A673 (cell line): ENCODE results near the gene PRDM12. TPM values are rescaled to one million over a fixed set of nuclear protein-coding genes. Genes with fewer than 3 reads are reported as not detected.
A peak's percentile ranks its signal among the peaks of the same experiment; 100 is the strongest.

Experiments used
- BruUV-seq: library from RNA; stranded (reverse); fragments of 400-500 nt; replicated peaks from 2 replicates; lab custom pipeline; 2021; lab: Mats Ljungman, UMichigan
- CTCF ChIA-PET: fragments of 300-600 bp; sonication (Branson Sonifier 250); formaldehyde crosslinking; loops from one replicate; lab custom pipeline; 2022; ENCODE audit warnings: antibody characterized with exemption; lab: Charles Lee
- POLR2A ChIA-PET: fragments of 300-600 bp; sonication (Branson Sonifier 250); formaldehyde crosslinking; loops from one replicate; lab custom pipeline; 2022; ENCODE audit warnings: antibody characterized with exemption; ENCODE audit not compliant: low non-redundant PET; lab: Charles Lee
- DNase-seq: peaks from one replicate; pipeline ENCODE4 v3.0.0-alpha.2; 2015; ENCODE audit warnings: low spot score
- H3K27ac ChIP-seq: fragments of 200-600 bp; sonication (generic); 2 replicates; pipeline ENCODE4 v1.5.1; 2016; ENCODE audit warnings: mixed run types, low read depth, mild to moderate bottlenecking, mixed read lengths, antibody characterized with exemption, low read length; ENCODE audit not compliant: poor library complexity, severe bottlenecking
- H3K27me3 ChIP-seq: fragments of 200-600 bp; sonication (generic); replicated peaks from 2 replicates; pipeline ENCODE4 v1.6.1; 2017; ENCODE audit warnings: mixed run types, low read depth, mild to moderate bottlenecking, mixed read lengths, antibody characterized with exemption, low read length; ENCODE audit not compliant: insufficient read depth, poor library complexity
- H3K36me3 ChIP-seq: fragments of 200-600 bp; sonication (generic); 2 replicates; pipeline ENCODE4 v1.6.1; 2016; ENCODE audit warnings: mixed run types, mild to moderate bottlenecking, mixed read lengths, antibody characterized with exemption, low read length; ENCODE audit not compliant: insufficient read depth, poor library complexity, severe bottlenecking
- H3K4me1 ChIP-seq: fragments of 200-600 bp; sonication (generic); 2 replicates; pipeline ENCODE4 v1.6.1; 2017; ENCODE audit warnings: mixed run types, mild to moderate bottlenecking, mixed read lengths, antibody characterized with exemption, low read length; ENCODE audit not compliant: insufficient read depth, poor library complexity, severe bottlenecking
- H3K4me3 ChIP-seq: fragments of 200-600 bp; sonication (generic); 2 replicates; pipeline ENCODE4 v1.5.1; 2016; ENCODE audit warnings: low read depth, mixed run types, mild to moderate bottlenecking, mixed read lengths, low read length; ENCODE audit not compliant: poor library complexity, severe bottlenecking
- H3K9me3 ChIP-seq: fragments of 200-600 bp; sonication (generic); 2 replicates; pipeline ENCODE4 v1.6.1; 2016; ENCODE audit warnings: mixed run types, low read depth, mild to moderate bottlenecking, mixed read lengths, antibody characterized with exemption, low read length; ENCODE audit not compliant: poor library complexity, severe bottlenecking
- EZH2 ChIP-seq: fragments of 200-600 bp; sonication (generic); IDR thresholded peaks from 2 replicates; pipeline ENCODE4 v1.6.1; 2017; ENCODE audit warnings: borderline replicate concordance, low read depth, mild to moderate bottlenecking, mixed read lengths, antibody characterized with exemption, low read length; ENCODE audit not compliant: poor library complexity, severe bottlenecking
- intact Hi-C: fragments of 100-400 bp; cut with micrococcal nuclease; formaldehyde crosslinking; loops from one replicate; pipeline ENCODE4 v1.10.0; 2022; ENCODE audit not compliant: unreplicated experiment
- microRNA-seq: library from miRNA; unstranded; fragments of <30 nt; microRNA quantifications from one replicate; pipeline ENCODE4 v1.2.0, GENCODE V29; 2021
- total RNA-seq: library from RNA; stranded (reverse); gene quantifications from 2 replicates; pipeline ENCODE4 v1.2.3, GENCODE V29; 2021
- TF ChIP-seq, protein P1 (sequence below): fragments of 300-800, 200-600 bp; sonication (generic); conservative IDR thresholded peaks from 2 replicates; pipeline ENCODE4 v1.5.1; 2017; ENCODE audit warnings: low read depth, mild to moderate bottlenecking, antibody characterized with exemption, low read length, moderate library complexity, mixed read lengths

PRDM12 gene
- total RNA-seq, 1 experiment from 2014 or later: not detected

DNA sequence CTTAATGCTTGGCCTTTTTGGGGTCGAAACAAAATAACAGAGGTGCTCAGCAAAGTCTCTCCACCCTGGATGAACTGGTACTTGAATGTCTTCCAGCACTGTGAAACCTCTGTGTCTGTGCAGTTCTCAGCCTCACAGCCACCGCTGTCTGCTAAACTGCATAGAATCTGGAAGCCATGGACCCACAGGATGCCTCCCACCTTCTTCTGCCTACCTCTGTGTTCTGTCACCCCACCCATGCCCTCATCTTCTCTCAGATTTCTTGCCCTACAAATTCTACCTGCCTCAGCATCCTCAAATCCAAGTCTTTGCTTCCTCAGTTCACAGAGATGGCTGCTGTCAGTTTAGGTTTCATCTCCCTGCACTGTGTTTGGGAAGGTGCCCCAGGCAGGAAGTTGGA lies 64.8 kb downstream of the PRDM12 start:
- Histone ChIP-seq H3K27ac (no peak overlapping the region), H3K4me1 (peaks cover 8% of the 10 kb centered on the region), H3K36me3 (no peaks in the 10 kb centered on the region), H3K9me3 (no peaks in the 10 kb centered on the region), H3K27me3 (no peaks in the 10 kb centered on the region), H3K4me3 (no peak overlapping the region)
- CTCF ChIA-PET: no interaction called here
- no peak for DNase-seq
- intact Hi-C loops: no loop called here
- TF ChIP-seq, protein P1, sequence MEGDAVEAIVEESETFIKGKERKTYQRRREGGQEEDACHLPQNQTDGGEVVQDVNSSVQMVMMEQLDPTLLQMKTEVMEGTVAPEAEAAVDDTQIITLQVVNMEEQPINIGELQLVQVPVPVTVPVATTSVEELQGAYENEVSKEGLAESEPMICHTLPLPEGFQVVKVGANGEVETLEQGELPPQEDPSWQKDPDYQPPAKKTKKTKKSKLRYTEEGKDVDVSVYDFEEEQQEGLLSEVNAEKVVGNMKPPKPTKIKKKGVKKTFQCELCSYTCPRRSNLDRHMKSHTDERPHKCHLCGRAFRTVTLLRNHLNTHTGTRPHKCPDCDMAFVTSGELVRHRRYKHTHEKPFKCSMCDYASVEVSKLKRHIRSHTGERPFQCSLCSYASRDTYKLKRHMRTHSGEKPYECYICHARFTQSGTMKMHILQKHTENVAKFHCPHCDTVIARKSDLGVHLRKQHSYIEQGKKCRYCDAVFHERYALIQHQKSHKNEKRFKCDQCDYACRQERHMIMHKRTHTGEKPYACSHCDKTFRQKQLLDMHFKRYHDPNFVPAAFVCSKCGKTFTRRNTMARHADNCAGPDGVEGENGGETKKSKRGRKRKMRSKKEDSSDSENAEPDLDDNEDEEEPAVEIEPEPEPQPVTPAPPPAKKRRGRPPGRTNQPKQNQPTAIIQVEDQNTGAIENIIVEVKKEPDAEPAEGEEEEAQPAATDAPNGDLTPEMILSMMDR: no peak
- TF ChIP-seq EZH2: no peak
- POLR2A ChIA-PET: no interaction called here
- no TSS peak for BruUV-seq

- BruUV-seq: no TSS peak
Observed at GRCh38 chr9:130731355-130731754, 67.0 kb downstream of the PRDM12 start.

GRCh38 chr9:130732136-130732535 lies 67.7 kb downstream of the PRDM12 start:
- peaks cover 8% of the 10 kb centered on the region for H3K4me1 ChIP-seq
- no TSS peak for BruUV-seq
- POLR2A ChIA-PET: no interaction called here
- CTCF ChIA-PET: no interaction called here
- DNase-seq: peak; percentile 31
- H3K27ac ChIP-seq: no peak overlapping the region
- no peak overlapping the region for H3K4me3 ChIP-seq
- H3K36me3 ChIP-seq: no peaks in the 10 kb centered on the region
- H3K27me3 ChIP-seq: no peaks in the 10 kb centered on the region
- H3K9me3 ChIP-seq: no peaks in the 10 kb centered on the region
- TF ChIP-seq, protein P1: peak; percentile 43; the same call in 1 of the 2 replicates
- TF ChIP-seq EZH2: no peak
- intact Hi-C loops: no loop called here

More at GRCh38 chr9:130731355-130731754, 67.0 kb downstream of the PRDM12 start:
- TF ChIP-seq EZH2: no peak
- TF ChIP-seq, protein P1: no peak
- H3K36me3 ChIP-seq: no peaks in the 10 kb centered on the region
- POLR2A ChIA-PET: no interaction called here
- H3K27me3 ChIP-seq: no peaks in the 10 kb centered on the region
- no peaks in the 10 kb centered on the region for H3K9me3 ChIP-seq
- H3K4me1 ChIP-seq: peaks cover 8% of the 10 kb centered on the region
- CTCF ChIA-PET: no interaction called here
- intact Hi-C loops: no loop called here
- H3K4me3 ChIP-seq: no peak overlapping the region
- no peak overlapping the region for H3K27ac ChIP-seq
- no peak for DNase-seq

Small RNAs within 50 kb of the gene (microRNA-seq; reads per million reads assigned to microRNA genes)
- not detected for gene MIR6856

Other genes starting within 250 kb of the PRDM12 start
- 5.8 and 14.4 TPM in 2 replicates for gene ASS1, start 219.6 kb upstream of the PRDM12 start, total RNA-seq
- 80.4 and 83.2 TPM in 2 replicates for gene FUBP3, start 85.0 kb upstream of the PRDM12 start, total RNA-seq
- gene EXOSC2, start 29.2 kb downstream of the PRDM12 start, total RNA-seq: 107 and 109 TPM in 2 replicates
- gene ABL1, start 170.7 kb downstream of the PRDM12 start, total RNA-seq: 78.6 and 81.3 TPM in 2 replicates
- not detected in 2 replicates for gene QRFP, start 232.2 kb downstream of the PRDM12 start, total RNA-seq